Fibroblast of lung (primary cell): ENCODE results near the gene IFNG-AS1. TPM values are rescaled to one million over a fixed set of nuclear protein-coding genes. Genes with fewer than 3 reads are reported as not detected.

Experiments
- DNase-seq, 2 donors: peaks; one replicate each; pipeline versions ENCODE4 v3.0.0 to v3.0.0-alpha.2; 2010; ENCODE audit warnings: low read depth in 2 of 2
- H2AFZ ChIP-seq: 2 replicates; pipeline ENCODE4 v1.5.1; 2012; ENCODE audit warnings: low read length, control low read depth, inconsistent platforms
- H3K27ac ChIP-seq: 2 replicates; pipeline ENCODE4 v1.5.1; 2011; ENCODE audit warnings: low read length, control low read depth; ENCODE audit not compliant: insufficient read depth
- H3K27me3 ChIP-seq: 2 replicates; pipeline ENCODE4 v1.5.1; 2011; ENCODE audit warnings: mild to moderate bottlenecking, low read length; ENCODE audit not compliant: control insufficient read depth, insufficient read depth
- H3K36me3 ChIP-seq: 2 replicates; pipeline ENCODE4 v1.5.1; 2011; ENCODE audit warnings: low read length; ENCODE audit not compliant: control insufficient read depth, insufficient read depth
- H3K4me1 ChIP-seq: 2 replicates; pipeline ENCODE4 v1.5.1; 2011; ENCODE audit warnings: low read length; ENCODE audit not compliant: control insufficient read depth, insufficient read depth; ENCODE audit errors: extremely low read depth
- H3K4me2 ChIP-seq: 2 replicates; pipeline ENCODE4 v1.5.1; 2011; ENCODE audit warnings: low read length, control low read depth; ENCODE audit not compliant: insufficient read depth; ENCODE audit errors: extremely low read depth
- H3K4me3 ChIP-seq, 4 experiments: fragments of 200-600 bp in 1 of 4; sonication (generic) in 1 of 4; replicated peaks in 1 of 4; 2 replicates each; pipeline ENCODE4 v1.5.1; 2011 to 2016; ENCODE audit warnings: low read length in 4 of 4, low read depth in 3 of 4, mild to moderate bottlenecking in 3 of 4, control low read depth in 2 of 4, inconsistent platforms in 1 of 4, mixed read lengths in 1 of 4; ENCODE audit not compliant: insufficient read depth in 1 of 4; ENCODE audit errors: control extremely low read depth in 1 of 4
- H3K79me2 ChIP-seq: 2 replicates; pipeline ENCODE4 v1.5.1; 2012; ENCODE audit warnings: mild to moderate bottlenecking, low read length, inconsistent platforms; ENCODE audit not compliant: control insufficient read depth, insufficient read depth
- H3K9ac ChIP-seq: 2 replicates; pipeline ENCODE4 v1.5.1; 2011; ENCODE audit warnings: mild to moderate bottlenecking, low read length, control low read depth; ENCODE audit not compliant: insufficient read depth
- H3K9me3 ChIP-seq: 2 replicates; pipeline ENCODE4 v1.5.1; 2012; ENCODE audit warnings: low read depth, low read length; ENCODE audit not compliant: control insufficient read depth, insufficient read depth
- H4K20me1 ChIP-seq: 2 replicates; pipeline ENCODE4 v1.5.1; 2011; ENCODE audit warnings: low read length; ENCODE audit not compliant: control insufficient read depth, insufficient read depth; ENCODE audit errors: extremely low read depth
- EZH2 ChIP-seq: IDR thresholded peaks from 2 replicates; pipeline ENCODE4 v1.5.1; 2012; ENCODE audit warnings: low read length, control low read depth, mild to moderate bottlenecking; ENCODE audit errors: missing control alignments
- polyA minus RNA-seq: library from RNA; depleted of rRNA, polyadenylated mRNA; stranded (reverse); fragments of >200 nt; gene quantifications from 2 replicates; pipeline ENCODE4 v1.2.3, GENCODE V29; 2011; ENCODE audit warnings: low replicate concordance
- polyA plus RNA-seq, 2 donors: library from polyadenylated mRNA; depleted of rRNA in 1 of 2; stranded (reverse) in 1 of 2; unstranded in 1 of 2; fragments of >200 nt; gene quantifications; 2 replicates each; pipeline ENCODE4 v1.2.1, GENCODE V29; 2011 to 2012; ENCODE audit warnings: missing spikeins in 1 of 2
- total RNA-seq: library from RNA; depleted of rRNA; stranded (reverse); fragments of >200 nt; gene quantifications from 2 replicates; pipeline ENCODE4 v1.2.1, GENCODE V29; 2014
- TF ChIP-seq, protein P1 (sequence below), 2 donors: IDR thresholded peaks in 1 of 2; conservative IDR thresholded peaks in 1 of 2; 1 replicate in 1 of 2; 2 replicates in 1 of 2; pipeline ENCODE4 v1.5.1; 2011 to 2012; ENCODE audit warnings: low read length in 2 of 2, control low read depth in 1 of 2, inconsistent platforms in 1 of 2, low read depth in 1 of 2, mild to moderate bottlenecking in 1 of 2

IFNG-AS1 gene
- total RNA-seq, result not detected in 2 replicates
- polyA plus RNA-seq, result not detected in 2 replicates
- polyA plus RNA-seq (2012), result not detected in 2 replicates
- not detected in 2 replicates for polyA minus RNA-seq

DNA sequence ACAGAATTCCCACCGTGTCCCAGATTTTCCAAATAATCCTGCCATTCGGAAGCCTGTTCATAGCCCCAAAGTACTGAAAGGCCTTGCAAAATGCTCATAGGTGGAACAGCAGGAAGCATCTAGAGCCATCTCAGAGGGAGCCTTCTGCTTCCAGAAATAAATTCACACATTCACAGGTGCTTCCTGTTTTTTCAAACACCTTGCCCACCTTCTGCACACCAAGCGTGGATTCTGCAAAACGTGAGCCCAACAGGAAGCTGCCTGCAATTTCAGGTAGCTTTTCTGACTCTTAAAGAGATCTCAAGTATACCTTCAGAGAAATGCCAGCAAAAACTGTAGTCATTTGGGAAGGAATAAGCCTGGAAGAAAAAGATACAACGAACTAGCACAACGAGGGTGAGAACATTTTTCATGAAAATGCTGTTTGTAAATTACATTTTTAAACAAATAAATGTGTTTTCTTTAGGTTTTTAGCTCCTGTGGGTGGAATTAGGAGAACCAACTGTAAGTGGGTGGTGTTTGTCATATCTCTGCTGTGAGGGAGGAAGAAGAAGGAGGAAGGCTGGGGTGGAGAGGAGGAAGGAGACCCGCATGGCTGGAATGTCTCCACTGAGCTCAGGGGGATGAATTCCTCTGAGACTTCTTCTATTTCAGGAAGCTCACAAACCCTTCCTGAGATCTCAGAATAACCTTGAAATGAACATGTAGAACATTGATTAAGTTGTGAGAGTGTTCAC, at the start of gene IFNG-AS1:
Gene IFNG-AS1 (plus strand): TSS at position 264 of the 737 bp plus-strand sequence.
- Histone ChIP-seq H3K4me2 (no peak within 1 kb of the TSS), H3K9ac (no peak within 1 kb of the TSS), H4K20me1 (no peaks in the 10 kb centered on the region), H3K27me3 (no peaks in the 10 kb centered on the region), H3K4me1 (no peaks in the 10 kb centered on the region), H3K4me3 (no peak within 1 kb of the TSS), H3K36me3 (no peaks in the 10 kb centered on the region), H2AFZ (no peak within 1 kb of the TSS), H3K9me3 (no peaks in the 10 kb centered on the region), H3K27ac (no peak within 1 kb of the TSS), H3K79me2 (no peaks in the 10 kb centered on the region)
- no peak for TF ChIP-seq EZH2
- TF ChIP-seq, protein P1, sequence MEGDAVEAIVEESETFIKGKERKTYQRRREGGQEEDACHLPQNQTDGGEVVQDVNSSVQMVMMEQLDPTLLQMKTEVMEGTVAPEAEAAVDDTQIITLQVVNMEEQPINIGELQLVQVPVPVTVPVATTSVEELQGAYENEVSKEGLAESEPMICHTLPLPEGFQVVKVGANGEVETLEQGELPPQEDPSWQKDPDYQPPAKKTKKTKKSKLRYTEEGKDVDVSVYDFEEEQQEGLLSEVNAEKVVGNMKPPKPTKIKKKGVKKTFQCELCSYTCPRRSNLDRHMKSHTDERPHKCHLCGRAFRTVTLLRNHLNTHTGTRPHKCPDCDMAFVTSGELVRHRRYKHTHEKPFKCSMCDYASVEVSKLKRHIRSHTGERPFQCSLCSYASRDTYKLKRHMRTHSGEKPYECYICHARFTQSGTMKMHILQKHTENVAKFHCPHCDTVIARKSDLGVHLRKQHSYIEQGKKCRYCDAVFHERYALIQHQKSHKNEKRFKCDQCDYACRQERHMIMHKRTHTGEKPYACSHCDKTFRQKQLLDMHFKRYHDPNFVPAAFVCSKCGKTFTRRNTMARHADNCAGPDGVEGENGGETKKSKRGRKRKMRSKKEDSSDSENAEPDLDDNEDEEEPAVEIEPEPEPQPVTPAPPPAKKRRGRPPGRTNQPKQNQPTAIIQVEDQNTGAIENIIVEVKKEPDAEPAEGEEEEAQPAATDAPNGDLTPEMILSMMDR (conservative IDR thresholded peaks at IDR 0.05 in 1 of 2, IDR thresholded peaks at IDR 0.05 in 1 of 2; ENCODE audit: low read depth in 1 of 2, low read length in 2 of 2), result no peak
- no peak for DNase-seq

DNA sequence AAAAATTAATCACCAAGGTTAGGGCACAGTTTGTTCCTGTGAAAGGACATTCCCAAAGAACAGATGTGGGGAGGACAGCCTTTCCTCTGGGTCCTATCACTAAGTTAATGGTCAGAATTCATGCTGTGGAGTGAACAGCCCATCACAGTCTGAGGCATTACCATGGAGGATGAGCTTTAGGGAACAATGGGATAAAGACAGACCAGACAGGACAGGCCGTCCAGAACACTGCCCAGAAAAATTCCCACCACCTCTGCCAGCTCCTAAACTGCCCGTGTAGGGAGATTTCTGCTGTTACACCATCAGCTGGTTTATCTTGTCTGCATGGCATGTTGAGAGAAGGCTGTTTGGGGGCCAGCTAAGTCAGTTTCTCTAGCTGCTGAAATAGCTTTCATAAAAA, 49.6 kb upstream of the IFNG-AS1 start:
- TF ChIP-seq, protein P1 (conservative IDR thresholded peaks at IDR 0.05 in 1 of 2, IDR thresholded peaks at IDR 0.05 in 1 of 2; ENCODE audit: low read depth in 1 of 2, low read length in 2 of 2), result no peak
- TF ChIP-seq EZH2, result no peak

DNA sequence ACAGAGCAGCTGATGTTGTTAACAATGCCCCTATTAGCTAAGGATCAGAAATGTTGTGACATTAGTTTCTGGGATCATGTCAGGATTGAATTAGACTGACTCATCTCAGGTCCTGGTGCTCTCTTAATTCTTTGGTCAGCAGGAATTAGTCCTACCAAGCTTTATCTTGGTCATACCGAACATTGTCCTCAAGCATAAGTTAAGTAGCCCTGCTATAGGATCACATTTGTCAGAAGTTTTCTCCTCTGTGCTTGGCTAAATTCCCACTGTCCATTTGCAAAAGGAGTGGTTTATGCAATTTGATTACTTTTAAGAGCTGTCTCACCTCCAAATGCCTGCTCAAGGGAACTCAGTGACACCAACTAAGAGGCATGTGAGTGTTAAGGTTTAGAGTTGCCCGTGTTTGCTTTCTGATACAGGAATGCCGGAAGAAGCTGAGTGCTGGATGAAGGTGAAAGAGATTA, 48.4 kb upstream of the IFNG-AS1 start:
- Histone ChIP-seq H3K36me3 (no peaks in the 10 kb centered on the region), H3K9ac (no peak overlapping the region), H3K9me3 (no peaks in the 10 kb centered on the region), H3K4me3 (no peak overlapping the region), H3K27me3 (no peaks in the 10 kb centered on the region), H3K4me2 (no peak overlapping the region), H3K27ac (no peak overlapping the region), H4K20me1 (no peaks in the 10 kb centered on the region), H3K79me2 (no peaks in the 10 kb centered on the region), H2AFZ (no peak overlapping the region), H3K4me1 (peaks cover 6% of the 10 kb centered on the region)
- peak in 1 of 2 donors; percentile 68 for DNase-seq
- TF ChIP-seq, protein P1 (conservative IDR thresholded peaks at IDR 0.05 in 1 of 2, IDR thresholded peaks at IDR 0.05 in 1 of 2; ENCODE audit: low read depth in 1 of 2, low read length in 2 of 2), result no peak
- no peak for TF ChIP-seq EZH2

More for the DNA sequence above, 49.6 kb upstream of the IFNG-AS1 start:
- Histone ChIP-seq H2AFZ (no peak overlapping the region), H3K27me3 (no peaks in the 10 kb centered on the region), H3K9ac (no peak overlapping the region), H3K9me3 (no peaks in the 10 kb centered on the region), H3K4me3 (no peak overlapping the region), H3K4me1 (peaks cover 6% of the 10 kb centered on the region), H3K36me3 (no peaks in the 10 kb centered on the region), H3K4me2 (no peak overlapping the region), H4K20me1 (no peaks in the 10 kb centered on the region), H3K79me2 (no peaks in the 10 kb centered on the region), H3K27ac (no peak overlapping the region)
- DNase-seq, result no peak
